Measurements from ENCODE around the gene COPE. TPM values are rescaled to one million over a fixed set of nuclear protein-coding genes. Genes with fewer than 3 reads are reported as not detected.

COPE gene
- polyA plus RNA-seq, 1 donor from 2014 or later, result 397 TPM

DNA sequence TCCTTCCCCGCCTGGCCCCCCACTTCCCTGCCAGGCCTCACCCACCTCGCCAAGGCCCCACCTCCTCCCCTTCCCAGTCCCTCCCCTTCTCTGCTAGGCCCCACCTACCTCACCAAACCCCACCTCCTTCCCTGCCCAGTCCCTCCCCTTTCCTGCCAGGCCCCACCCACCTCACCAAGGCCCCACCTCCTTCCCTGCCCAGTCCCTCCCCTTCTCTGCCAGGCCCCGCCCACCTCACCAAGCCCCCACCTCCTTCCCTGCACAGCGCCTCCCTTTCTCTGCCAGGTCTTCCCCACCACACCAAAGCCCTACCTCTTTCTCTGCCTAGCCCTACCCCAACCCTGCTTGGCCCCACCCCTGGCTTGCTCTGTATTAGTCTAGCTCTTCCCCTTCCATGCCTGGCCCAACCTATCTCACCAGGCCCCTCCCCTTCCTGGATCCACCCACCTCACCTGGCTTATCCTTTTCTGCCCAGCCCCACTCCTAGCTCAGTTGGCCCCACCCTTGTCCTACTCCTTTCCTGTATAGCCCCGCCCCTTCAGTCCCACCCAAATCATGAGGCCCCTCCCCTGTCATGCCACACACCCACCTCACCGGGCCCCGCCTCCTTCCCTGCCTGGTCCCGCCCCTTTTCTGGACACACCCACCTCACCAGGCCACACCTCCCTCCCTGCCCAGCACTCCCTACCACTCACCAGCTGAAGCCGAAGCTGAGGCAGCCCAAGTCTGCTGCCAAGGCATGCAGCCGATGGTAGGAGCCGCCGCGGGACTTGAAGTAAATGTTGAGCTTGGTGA lies 39.4 kb downstream of the COPE start:
- Histone ChIP-seq H3K79me2 (replicated peaks; ENCODE audit: insufficient read depth, low read length) (no peaks in the 10 kb centered on the region), H3K9me3 (ENCODE audit: low read length) (no peaks in the 10 kb centered on the region), H3K27me3 (ENCODE audit: insufficient read depth, low read depth, low read length) (no peaks in the 10 kb centered on the region), H3K4me3 (ENCODE audit: low read length) (no peak overlapping the region), H3K9ac (ENCODE audit: low read length) (no peak overlapping the region), H2AFZ (ENCODE audit: low read depth, low read length) (no peak overlapping the region), H3K4me2 (ENCODE audit: low read length) (no peak overlapping the region), H3F3A (ENCODE audit: insufficient read depth, low read length, poor library complexity, severe bottlenecking) (no peaks in the 10 kb centered on the region), H3K36me3 (ENCODE audit: insufficient read depth, low read length) (peaks cover 20% of the 10 kb centered on the region), H3K9me2 (ENCODE audit: insufficient read depth, low read length) (no peaks in the 10 kb centered on the region), H3K27ac (ENCODE audit: low read length) (no peak overlapping the region), H4K20me1 (ENCODE audit: insufficient read depth) (no peaks in the 10 kb centered on the region)
- no peak for TF ChIP-seq MXI1 (conservative IDR thresholded peaks at IDR 0.05; ENCODE audit: poor library complexity, severe bottlenecking)
- TF ChIP-seq POLR2AphosphoS5 (IDR thresholded peaks at IDR 0.05), result no peak
- no peak for TF ChIP-seq RAD21 (conservative IDR thresholded peaks at IDR 0.05)

DNA sequence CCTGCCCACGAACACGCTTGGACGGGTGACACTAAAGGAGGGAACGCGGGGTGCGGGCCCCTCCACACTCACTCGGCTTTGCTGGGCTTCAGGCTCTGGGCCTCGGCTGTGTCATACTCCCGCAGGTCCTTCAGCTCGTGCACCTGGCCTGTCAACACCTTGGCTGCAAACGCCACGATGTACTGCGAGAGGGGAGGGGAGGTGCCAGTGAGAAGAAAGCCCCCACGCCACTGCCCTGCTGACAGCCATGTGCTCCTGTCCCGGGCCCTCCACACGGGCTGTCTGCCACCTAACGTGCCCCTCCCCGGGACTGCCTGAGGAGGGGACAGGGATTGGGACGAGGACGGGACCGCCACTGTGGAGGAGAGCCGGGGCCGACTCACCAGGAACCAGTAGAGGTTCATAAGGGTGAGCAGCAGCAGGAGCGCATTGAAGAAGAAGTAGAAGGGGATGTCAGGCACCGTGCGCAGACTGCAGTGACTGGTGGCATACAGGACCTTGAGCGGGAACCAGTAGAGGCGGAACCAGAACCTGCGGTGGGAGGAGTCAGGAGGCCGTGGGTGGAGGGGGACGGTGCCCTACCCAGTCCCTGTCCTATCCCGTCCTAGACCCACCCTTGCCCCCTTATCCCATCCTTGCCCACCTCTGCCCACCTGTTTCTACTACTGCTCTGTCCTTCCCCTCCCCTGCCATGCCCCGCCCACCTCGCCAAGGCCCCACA lies 40.2 kb downstream of the COPE start:
- Histone ChIP-seq H3K4me2 (ENCODE audit: low read length) (no peak overlapping the region), H3K27ac (ENCODE audit: low read length) (no peak overlapping the region), H4K20me1 (ENCODE audit: insufficient read depth) (no peaks in the 10 kb centered on the region), H3K9me3 (ENCODE audit: low read length) (no peaks in the 10 kb centered on the region), H3K27me3 (ENCODE audit: insufficient read depth, low read depth, low read length) (no peaks in the 10 kb centered on the region), H3K4me3 (ENCODE audit: low read length) (no peak overlapping the region), H2AFZ (ENCODE audit: low read depth, low read length) (no peak overlapping the region), H3K36me3 (ENCODE audit: insufficient read depth, low read length) (peaks cover 20% of the 10 kb centered on the region), H3K9me2 (ENCODE audit: insufficient read depth, low read length) (no peaks in the 10 kb centered on the region), H3K9ac (ENCODE audit: low read length) (no peak overlapping the region), H3K79me2 (replicated peaks; ENCODE audit: insufficient read depth, low read length) (no peaks in the 10 kb centered on the region), H3F3A (ENCODE audit: insufficient read depth, low read length, poor library complexity, severe bottlenecking) (no peaks in the 10 kb centered on the region)
- TF ChIP-seq, protein P1, sequence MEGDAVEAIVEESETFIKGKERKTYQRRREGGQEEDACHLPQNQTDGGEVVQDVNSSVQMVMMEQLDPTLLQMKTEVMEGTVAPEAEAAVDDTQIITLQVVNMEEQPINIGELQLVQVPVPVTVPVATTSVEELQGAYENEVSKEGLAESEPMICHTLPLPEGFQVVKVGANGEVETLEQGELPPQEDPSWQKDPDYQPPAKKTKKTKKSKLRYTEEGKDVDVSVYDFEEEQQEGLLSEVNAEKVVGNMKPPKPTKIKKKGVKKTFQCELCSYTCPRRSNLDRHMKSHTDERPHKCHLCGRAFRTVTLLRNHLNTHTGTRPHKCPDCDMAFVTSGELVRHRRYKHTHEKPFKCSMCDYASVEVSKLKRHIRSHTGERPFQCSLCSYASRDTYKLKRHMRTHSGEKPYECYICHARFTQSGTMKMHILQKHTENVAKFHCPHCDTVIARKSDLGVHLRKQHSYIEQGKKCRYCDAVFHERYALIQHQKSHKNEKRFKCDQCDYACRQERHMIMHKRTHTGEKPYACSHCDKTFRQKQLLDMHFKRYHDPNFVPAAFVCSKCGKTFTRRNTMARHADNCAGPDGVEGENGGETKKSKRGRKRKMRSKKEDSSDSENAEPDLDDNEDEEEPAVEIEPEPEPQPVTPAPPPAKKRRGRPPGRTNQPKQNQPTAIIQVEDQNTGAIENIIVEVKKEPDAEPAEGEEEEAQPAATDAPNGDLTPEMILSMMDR (IDR thresholded peaks at IDR 0.05; ENCODE audit: poor library complexity, severe bottlenecking), result no peak

DNA sequence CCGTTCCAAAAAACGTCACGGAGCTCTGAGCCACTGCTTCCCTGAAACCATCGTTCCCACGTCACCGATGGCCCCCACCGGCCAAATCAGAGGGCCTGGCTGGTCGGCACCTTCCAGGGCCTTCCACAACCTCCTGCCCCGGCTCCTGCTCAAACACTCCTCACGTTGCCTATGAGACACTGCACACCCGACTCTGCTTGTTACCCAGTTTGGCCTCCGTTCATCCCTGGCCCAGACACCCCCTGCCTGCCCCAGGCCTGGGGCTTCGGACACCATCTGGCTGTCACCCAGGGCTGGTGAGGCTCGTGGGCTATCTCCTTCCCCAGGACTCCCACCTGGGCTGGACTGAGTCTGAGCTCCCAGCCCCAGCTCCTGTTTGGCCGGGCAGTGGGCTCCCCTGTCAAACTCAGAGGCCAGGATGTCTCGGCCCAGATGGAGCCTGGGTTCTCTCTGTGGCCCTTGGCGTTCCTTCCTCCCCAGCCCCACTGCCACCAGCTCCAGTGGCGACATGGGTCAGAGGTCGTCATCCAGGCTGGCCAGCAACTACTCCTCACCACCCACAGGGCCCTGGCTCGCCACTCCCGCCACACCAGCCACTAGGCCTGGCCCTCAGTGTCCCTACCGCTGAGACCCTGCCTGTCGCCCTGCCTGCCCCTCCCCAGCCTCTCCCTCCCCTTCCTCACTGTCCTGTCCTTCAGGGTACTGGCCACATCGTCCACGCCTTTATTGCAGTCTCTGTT lies 41.0 kb downstream of the COPE start:
- Histone ChIP-seq H3K9me2 (ENCODE audit: insufficient read depth, low read length) (no peaks in the 10 kb centered on the region), H2AFZ (ENCODE audit: low read depth, low read length) (no peak overlapping the region), H3K4me3 (ENCODE audit: low read length) (no peak overlapping the region), H3K36me3 (ENCODE audit: insufficient read depth, low read length) (peaks cover 20% of the 10 kb centered on the region), H3K9ac (ENCODE audit: low read length) (no peak overlapping the region), H3K4me2 (ENCODE audit: low read length) (no peak overlapping the region), H3K27ac (ENCODE audit: low read length) (no peak overlapping the region), H3K9me3 (ENCODE audit: low read length) (no peaks in the 10 kb centered on the region), H3F3A (ENCODE audit: insufficient read depth, low read length, poor library complexity, severe bottlenecking) (no peaks in the 10 kb centered on the region), H4K20me1 (ENCODE audit: insufficient read depth) (no peaks in the 10 kb centered on the region), H3K27me3 (ENCODE audit: insufficient read depth, low read depth, low read length) (no peaks in the 10 kb centered on the region), H3K79me2 (replicated peaks; ENCODE audit: insufficient read depth, low read length) (no peaks in the 10 kb centered on the region)
- no peak for TF ChIP-seq MXI1 (conservative IDR thresholded peaks at IDR 0.05; ENCODE audit: poor library complexity, severe bottlenecking)
- TF ChIP-seq EZH2 (IDR thresholded peaks at IDR 0.05; ENCODE audit: borderline replicate concordance, insufficient read depth, low read length, poor library complexity, severe bottlenecking), result no peak
- TF ChIP-seq TAF1 (IDR thresholded peaks at IDR 0.05; ENCODE audit: low read depth), result no peak
- no peak for TF ChIP-seq EP300 (conservative IDR thresholded peaks at IDR 0.05; ENCODE audit: poor library complexity, severe bottlenecking)
- no peak for TF ChIP-seq SMC3 (conservative IDR thresholded peaks at IDR 0.05; ENCODE audit: poor library complexity)
- TF ChIP-seq, protein P2, sequence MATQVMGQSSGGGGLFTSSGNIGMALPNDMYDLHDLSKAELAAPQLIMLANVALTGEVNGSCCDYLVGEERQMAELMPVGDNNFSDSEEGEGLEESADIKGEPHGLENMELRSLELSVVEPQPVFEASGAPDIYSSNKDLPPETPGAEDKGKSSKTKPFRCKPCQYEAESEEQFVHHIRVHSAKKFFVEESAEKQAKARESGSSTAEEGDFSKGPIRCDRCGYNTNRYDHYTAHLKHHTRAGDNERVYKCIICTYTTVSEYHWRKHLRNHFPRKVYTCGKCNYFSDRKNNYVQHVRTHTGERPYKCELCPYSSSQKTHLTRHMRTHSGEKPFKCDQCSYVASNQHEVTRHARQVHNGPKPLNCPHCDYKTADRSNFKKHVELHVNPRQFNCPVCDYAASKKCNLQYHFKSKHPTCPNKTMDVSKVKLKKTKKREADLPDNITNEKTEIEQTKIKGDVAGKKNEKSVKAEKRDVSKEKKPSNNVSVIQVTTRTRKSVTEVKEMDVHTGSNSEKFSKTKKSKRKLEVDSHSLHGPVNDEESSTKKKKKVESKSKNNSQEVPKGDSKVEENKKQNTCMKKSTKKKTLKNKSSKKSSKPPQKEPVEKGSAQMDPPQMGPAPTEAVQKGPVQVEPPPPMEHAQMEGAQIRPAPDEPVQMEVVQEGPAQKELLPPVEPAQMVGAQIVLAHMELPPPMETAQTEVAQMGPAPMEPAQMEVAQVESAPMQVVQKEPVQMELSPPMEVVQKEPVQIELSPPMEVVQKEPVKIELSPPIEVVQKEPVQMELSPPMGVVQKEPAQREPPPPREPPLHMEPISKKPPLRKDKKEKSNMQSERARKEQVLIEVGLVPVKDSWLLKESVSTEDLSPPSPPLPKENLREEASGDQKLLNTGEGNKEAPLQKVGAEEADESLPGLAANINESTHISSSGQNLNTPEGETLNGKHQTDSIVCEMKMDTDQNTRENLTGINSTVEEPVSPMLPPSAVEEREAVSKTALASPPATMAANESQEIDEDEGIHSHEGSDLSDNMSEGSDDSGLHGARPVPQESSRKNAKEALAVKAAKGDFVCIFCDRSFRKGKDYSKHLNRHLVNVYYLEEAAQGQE (IDR thresholded peaks at IDR 0.05; ENCODE audit: borderline replicate concordance), result no peak
